D341Med (cell line): ENCODE data around the gene NXN.
"Not testable (repeated sequence)": the region's sequence is repeated elsewhere in the genome, so short reads cannot be mapped to it uniquely, and the experiment has no call there.

Experiments
- DNase-seq: peaks from one replicate; pipeline ENCODE4 v3.0.0; 2012; ENCODE audit warnings: low spot score

The NXN gene

GRCh38 chr17:917941-918740, 61.4 kb downstream of the NXN start:
- DNase-seq, result no peak

GRCh38 chr17:917391-917811, 62.2 kb downstream of the NXN start:
- no peak for DNase-seq

GRCh38 chr17:916315-916714, 63.3 kb downstream of the NXN start:
- DNase-seq, result no peak

GRCh38 chr17:915538-916201, 63.9 kb downstream of the NXN start:
- no peak for DNase-seq

- no peak for DNase-seq
These were observed 65.0 kb downstream of the NXN start for GRCh38 chr17:914561-914960.

GRCh38 chr17:913207-913606, 66.4 kb downstream of the NXN start:
- no peak for DNase-seq

- DNase-seq, result no peak
These were observed 69.8 kb downstream of the NXN start for GRCh38 chr17:909642-910323.

- DNase-seq, result no peak
These were observed 71.9 kb downstream of the NXN start for GRCh38 chr17:907725-908124.

GRCh38 chr17:905708-906107, 73.9 kb downstream of the NXN start:
- not testable (repeated sequence) for DNase-seq

GRCh38 chr17:903691-904481, 75.7 kb downstream of the NXN start:
- DNase-seq, result no peak

GRCh38 chr17:902463-902862, 77.1 kb downstream of the NXN start:
- no peak for DNase-seq

GRCh38 chr17:901964-902363, 77.6 kb downstream of the NXN start:
- no peak for DNase-seq

GRCh38 chr17:901191-901950, 78.2 kb downstream of the NXN start:
- DNase-seq, result no peak

GRCh38 chr17:900336-900934, 79.1 kb downstream of the NXN start:
- no peak for DNase-seq

- DNase-seq, result no peak
These were observed 81.5 kb downstream of the NXN start for GRCh38 chr17:897970-898619.

GRCh38 chr17:896953-897661, 82.5 kb downstream of the NXN start:
- DNase-seq, result no peak

- DNase-seq, result no peak
These were observed 83.1 kb downstream of the NXN start for GRCh38 chr17:896454-896853.

GRCh38 chr17:892958-893357, 86.6 kb downstream of the NXN start:
- DNase-seq, result no peak

- no peak for DNase-seq
These were observed 90.6 kb downstream of the NXN start for GRCh38 chr17:888998-889441.
